Ovary (tissue), 3 donors: ENCODE data around the gene SLC23A1.

Experiments
- EP300 ChIP-seq: sonication (generic); formaldehyde crosslinking; IDR thresholded peaks from one replicate; pipeline ENCODE4 v1.6.1; 2017; ENCODE audit warnings: antibody characterized with exemption
- POLR2A ChIP-seq: fragments of 450-650 bp; IDR thresholded peaks from one replicate; pipeline ENCODE4 v1.6.1; 2017; ENCODE audit warnings: antibody characterized with exemption, mild to moderate bottlenecking, moderate library complexity
- TF ChIP-seq, protein P1 (sequence below), 3 donors: fragments of 450-650 bp in 2 of 3; fragments of 200-600 bp in 1 of 3; IDR thresholded peaks; one replicate each; pipeline versions ENCODE4 v1.5.1 to v1.8.0; 2016 to 2022; ENCODE audit warnings: antibody characterized with exemption in 3 of 3, mild to moderate bottlenecking in 1 of 3
- donor health status: DM: no; HTN: no; CAD: no.

- TF ChIP-seq, protein P1, sequence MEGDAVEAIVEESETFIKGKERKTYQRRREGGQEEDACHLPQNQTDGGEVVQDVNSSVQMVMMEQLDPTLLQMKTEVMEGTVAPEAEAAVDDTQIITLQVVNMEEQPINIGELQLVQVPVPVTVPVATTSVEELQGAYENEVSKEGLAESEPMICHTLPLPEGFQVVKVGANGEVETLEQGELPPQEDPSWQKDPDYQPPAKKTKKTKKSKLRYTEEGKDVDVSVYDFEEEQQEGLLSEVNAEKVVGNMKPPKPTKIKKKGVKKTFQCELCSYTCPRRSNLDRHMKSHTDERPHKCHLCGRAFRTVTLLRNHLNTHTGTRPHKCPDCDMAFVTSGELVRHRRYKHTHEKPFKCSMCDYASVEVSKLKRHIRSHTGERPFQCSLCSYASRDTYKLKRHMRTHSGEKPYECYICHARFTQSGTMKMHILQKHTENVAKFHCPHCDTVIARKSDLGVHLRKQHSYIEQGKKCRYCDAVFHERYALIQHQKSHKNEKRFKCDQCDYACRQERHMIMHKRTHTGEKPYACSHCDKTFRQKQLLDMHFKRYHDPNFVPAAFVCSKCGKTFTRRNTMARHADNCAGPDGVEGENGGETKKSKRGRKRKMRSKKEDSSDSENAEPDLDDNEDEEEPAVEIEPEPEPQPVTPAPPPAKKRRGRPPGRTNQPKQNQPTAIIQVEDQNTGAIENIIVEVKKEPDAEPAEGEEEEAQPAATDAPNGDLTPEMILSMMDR (IDR thresholded peaks at IDR 0.05) = no peak
- TF ChIP-seq EP300 = no peak
- no peak for TF ChIP-seq POLR2A
Measured at GRCh38 chr5:139394654-139395566, 11.8 kb upstream of the SLC23A1 start, which contains the start of gene PROB1.
